ENCODE data around the gene IQSEC1. TPM values are rescaled to one million over a fixed set of nuclear protein-coding genes. Genes with fewer than 3 reads are reported as not detected.

IQSEC1 gene
- total and polyA plus RNA-seq, 10 of the 15 experiments (the other 5 are each of a cell fraction or from before 2014, with no cell fraction given), result 0.92 to 55.2 (median 8.5) TPM

- TF ChIP-seq, protein P1, sequence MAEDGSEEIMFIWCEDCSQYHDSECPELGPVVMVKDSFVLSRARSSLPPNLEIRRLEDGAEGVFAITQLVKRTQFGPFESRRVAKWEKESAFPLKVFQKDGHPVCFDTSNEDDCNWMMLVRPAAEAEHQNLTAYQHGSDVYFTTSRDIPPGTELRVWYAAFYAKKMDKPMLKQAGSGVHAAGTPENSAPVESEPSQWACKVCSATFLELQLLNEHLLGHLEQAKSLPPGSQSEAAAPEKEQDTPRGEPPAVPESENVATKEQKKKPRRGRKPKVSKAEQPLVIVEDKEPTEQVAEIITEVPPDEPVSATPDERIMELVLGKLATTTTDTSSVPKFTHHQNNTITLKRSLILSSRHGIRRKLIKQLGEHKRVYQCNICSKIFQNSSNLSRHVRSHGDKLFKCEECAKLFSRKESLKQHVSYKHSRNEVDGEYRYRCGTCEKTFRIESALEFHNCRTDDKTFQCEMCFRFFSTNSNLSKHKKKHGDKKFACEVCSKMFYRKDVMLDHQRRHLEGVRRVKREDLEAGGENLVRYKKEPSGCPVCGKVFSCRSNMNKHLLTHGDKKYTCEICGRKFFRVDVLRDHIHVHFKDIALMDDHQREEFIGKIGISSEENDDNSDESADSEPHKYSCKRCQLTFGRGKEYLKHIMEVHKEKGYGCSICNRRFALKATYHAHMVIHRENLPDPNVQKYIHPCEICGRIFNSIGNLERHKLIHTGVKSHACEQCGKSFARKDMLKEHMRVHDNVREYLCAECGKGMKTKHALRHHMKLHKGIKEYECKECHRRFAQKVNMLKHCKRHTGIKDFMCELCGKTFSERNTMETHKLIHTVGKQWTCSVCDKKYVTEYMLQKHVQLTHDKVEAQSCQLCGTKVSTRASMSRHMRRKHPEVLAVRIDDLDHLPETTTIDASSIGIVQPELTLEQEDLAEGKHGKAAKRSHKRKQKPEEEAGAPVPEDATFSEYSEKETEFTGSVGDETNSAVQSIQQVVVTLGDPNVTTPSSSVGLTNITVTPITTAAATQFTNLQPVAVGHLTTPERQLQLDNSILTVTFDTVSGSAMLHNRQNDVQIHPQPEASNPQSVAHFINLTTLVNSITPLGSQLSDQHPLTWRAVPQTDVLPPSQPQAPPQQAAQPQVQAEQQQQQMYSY (CRISPR knock-in tag; IDR thresholded peaks at IDR 0.05), result no peak
- TF ChIP-seq CEBPB (IDR thresholded peaks at IDR 0.05; ENCODE audit: borderline replicate concordance in 1 of 2, low read depth in 2 of 2, low read length in 2 of 2) (no peak), POLR2AphosphoS2 (IDR thresholded peaks at IDR 0.05; ENCODE audit: low read depth, low read length) (no peak), NR2F1 (conservative IDR thresholded peaks at IDR 0.05) (peak; percentile 72), YY1 (IDR thresholded peaks at IDR 0.05; ENCODE audit: low read depth, low read length) (no peak), CHD4 (IDR thresholded peaks at IDR 0.05) (no peak), GABPA (IDR thresholded peaks at IDR 0.05; ENCODE audit: low read depth) (no peak), BMI1 (IDR thresholded peaks at IDR 0.05; ENCODE audit: borderline replicate concordance) (no peak), ZBTB33 (IDR thresholded peaks at IDR 0.05) (no peak), SKIL (IDR thresholded peaks at IDR 0.05; ENCODE audit: low read depth, poor library complexity, severe bottlenecking) (peak; percentile 22), SREBF1 (IDR thresholded peaks at IDR 0.05; ENCODE audit: low read length) (no peak), STAT3 (IDR thresholded peaks at IDR 0.05; ENCODE audit: low read depth, low read length) (no peak)
- TF ChIP-seq, protein P2, sequence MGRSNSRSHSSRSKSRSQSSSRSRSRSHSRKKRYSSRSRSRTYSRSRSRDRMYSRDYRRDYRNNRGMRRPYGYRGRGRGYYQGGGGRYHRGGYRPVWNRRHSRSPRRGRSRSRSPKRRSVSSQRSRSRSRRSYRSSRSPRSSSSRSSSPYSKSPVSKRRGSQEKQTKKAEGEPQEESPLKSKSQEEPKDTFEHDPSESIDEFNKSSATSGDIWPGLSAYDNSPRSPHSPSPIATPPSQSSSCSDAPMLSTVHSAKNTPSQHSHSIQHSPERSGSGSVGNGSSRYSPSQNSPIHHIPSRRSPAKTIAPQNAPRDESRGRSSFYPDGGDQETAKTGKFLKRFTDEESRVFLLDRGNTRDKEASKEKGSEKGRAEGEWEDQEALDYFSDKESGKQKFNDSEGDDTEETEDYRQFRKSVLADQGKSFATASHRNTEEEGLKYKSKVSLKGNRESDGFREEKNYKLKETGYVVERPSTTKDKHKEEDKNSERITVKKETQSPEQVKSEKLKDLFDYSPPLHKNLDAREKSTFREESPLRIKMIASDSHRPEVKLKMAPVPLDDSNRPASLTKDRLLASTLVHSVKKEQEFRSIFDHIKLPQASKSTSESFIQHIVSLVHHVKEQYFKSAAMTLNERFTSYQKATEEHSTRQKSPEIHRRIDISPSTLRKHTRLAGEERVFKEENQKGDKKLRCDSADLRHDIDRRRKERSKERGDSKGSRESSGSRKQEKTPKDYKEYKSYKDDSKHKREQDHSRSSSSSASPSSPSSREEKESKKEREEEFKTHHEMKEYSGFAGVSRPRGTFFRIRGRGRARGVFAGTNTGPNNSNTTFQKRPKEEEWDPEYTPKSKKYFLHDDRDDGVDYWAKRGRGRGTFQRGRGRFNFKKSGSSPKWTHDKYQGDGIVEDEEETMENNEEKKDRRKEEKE (IDR thresholded peaks at IDR 0.05), result no peak
- TF ChIP-seq, protein P3, sequence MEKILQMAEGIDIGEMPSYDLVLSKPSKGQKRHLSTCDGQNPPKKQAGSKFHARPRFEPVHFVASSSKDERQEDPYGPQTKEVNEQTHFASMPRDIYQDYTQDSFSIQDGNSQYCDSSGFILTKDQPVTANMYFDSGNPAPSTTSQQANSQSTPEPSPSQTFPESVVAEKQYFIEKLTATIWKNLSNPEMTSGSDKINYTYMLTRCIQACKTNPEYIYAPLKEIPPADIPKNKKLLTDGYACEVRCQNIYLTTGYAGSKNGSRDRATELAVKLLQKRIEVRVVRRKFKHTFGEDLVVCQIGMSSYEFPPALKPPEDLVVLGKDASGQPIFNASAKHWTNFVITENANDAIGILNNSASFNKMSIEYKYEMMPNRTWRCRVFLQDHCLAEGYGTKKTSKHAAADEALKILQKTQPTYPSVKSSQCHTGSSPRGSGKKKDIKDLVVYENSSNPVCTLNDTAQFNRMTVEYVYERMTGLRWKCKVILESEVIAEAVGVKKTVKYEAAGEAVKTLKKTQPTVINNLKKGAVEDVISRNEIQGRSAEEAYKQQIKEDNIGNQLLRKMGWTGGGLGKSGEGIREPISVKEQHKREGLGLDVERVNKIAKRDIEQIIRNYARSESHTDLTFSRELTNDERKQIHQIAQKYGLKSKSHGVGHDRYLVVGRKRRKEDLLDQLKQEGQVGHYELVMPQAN (conservative IDR thresholded peaks at IDR 0.05), result 0 out of 2 replicates have a peak, but pooled peaks have one; percentile 7
- TF ChIP-seq, protein P4, sequence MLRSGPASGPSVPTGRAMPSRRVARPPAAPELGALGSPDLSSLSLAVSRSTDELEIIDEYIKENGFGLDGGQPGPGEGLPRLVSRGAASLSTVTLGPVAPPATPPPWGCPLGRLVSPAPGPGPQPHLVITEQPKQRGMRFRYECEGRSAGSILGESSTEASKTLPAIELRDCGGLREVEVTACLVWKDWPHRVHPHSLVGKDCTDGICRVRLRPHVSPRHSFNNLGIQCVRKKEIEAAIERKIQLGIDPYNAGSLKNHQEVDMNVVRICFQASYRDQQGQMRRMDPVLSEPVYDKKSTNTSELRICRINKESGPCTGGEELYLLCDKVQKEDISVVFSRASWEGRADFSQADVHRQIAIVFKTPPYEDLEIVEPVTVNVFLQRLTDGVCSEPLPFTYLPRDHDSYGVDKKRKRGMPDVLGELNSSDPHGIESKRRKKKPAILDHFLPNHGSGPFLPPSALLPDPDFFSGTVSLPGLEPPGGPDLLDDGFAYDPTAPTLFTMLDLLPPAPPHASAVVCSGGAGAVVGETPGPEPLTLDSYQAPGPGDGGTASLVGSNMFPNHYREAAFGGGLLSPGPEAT (IDR thresholded peaks at IDR 0.05; ENCODE audit: low read depth), result peak; percentile 87
Observed at GRCh38 chr3:13110678-13111116, 37.5 kb upstream of the IQSEC1 start (continued).

Measured in GM12878 (cell line).